H1 (cell line): ENCODE measurements around the gene SCGB1C2. TPM values are rescaled to one million over a fixed set of nuclear protein-coding genes. Genes with fewer than 3 reads are reported as not detected.

Experiments
- CHD1 ChIP-seq: IDR thresholded peaks from 2 replicates; pipeline ENCODE4 v1.6.1; 2012; ENCODE audit warnings: low read depth, low read length, improper control_type of control experiment
- CREB1 ChIP-seq: IDR thresholded peaks from 2 replicates; pipeline ENCODE4 v1.6.1; 2012; ENCODE audit warnings: inconsistent platforms
- CTCF ChIP-seq, 3 experiments: IDR thresholded peaks; 1 replicate in 2 of 3; 2 replicates in 1 of 3; pipeline versions ENCODE4 v1.5.1 to v1.6.1; 2011; ENCODE audit warnings: low read length in 3 of 3, mild to moderate bottlenecking in 3 of 3, inconsistent platforms in 2 of 3, low read depth in 1 of 3, moderate library complexity in 1 of 3; ENCODE audit not compliant: insufficient read depth in 1 of 3; ENCODE audit errors: control extremely low read depth in 1 of 3
- E2F6 ChIP-seq: IDR thresholded peaks from 2 replicates; pipeline ENCODE4 v1.6.1; 2012; ENCODE audit warnings: inconsistent platforms
- EP300 ChIP-seq, 2 experiments: IDR thresholded peaks; 1 replicate in 1 of 2; 2 replicates in 1 of 2; pipeline ENCODE4 v1.6.1; 2011 to 2012; ENCODE audit warnings: low read depth in 2 of 2, low read length in 2 of 2, mild to moderate bottlenecking in 2 of 2, borderline replicate concordance in 1 of 2, inconsistent platforms in 1 of 2, moderate library complexity in 1 of 2
- NRF1 ChIP-seq: IDR thresholded peaks from 2 replicates; pipeline ENCODE4 v1.6.1; 2011; ENCODE audit warnings: mild to moderate bottlenecking, low read depth, low read length, improper control_type of control experiment
- RAD21 ChIP-seq, 2 experiments: IDR thresholded peaks in 1 of 2; conservative IDR thresholded peaks in 1 of 2; 2 replicates each; pipeline ENCODE4 v1.6.1; 2011; ENCODE audit warnings: low read depth in 2 of 2, low read length in 2 of 2, improper control_type of control experiment in 1 of 2, inconsistent platforms in 1 of 2, mild to moderate bottlenecking in 1 of 2, moderate library complexity in 1 of 2
- polyA plus RNA-seq, 7 experiments: library from polyadenylated mRNA; depleted of rRNA in 3 of 7; stranded (reverse) in 5 of 7; unstranded in 2 of 7; fragments of >200 nt in 5 of 7; fragments of 200-250 nt in 2 of 7; gene quantifications; 1 replicate in 5 of 7; 2 replicates in 1 of 7; 4 replicates in 1 of 7; pipeline versions ENCODE4 v1.2.1 to v1.2.3, GENCODE V29; 2011 to 2013; ENCODE audit warnings: missing spikeins in 2 of 7, mixed read lengths in 2 of 7
- total RNA-seq: library from RNA; stranded (reverse); fragmentation: NEBNext Ultra II Directional; extraction: Animal tissue kit (Norgen Biotek cat#: 25700); gene quantifications from 2 replicates; pipeline ENCODE4 v1.2.1, GENCODE V29; 2021

SCGB1C2 gene
- total and polyA plus RNA-seq, 2 of the 8 experiments (the other 6 are each of a cell fraction or from before 2014, with no cell fraction given): not detected

- TF ChIP-seq RAD21 (IDR thresholded peaks at IDR 0.05 in 1 of 2, conservative IDR thresholded peaks at IDR 0.05 in 1 of 2; ENCODE audit: low read depth in 2 of 2, low read length in 2 of 2): peak in 1 of 2 experiments; percentile 7; a peak in 2 of 4 replicates
- peak in 2 of 3 experiments; percentile 3 to 18; a peak in 2 of 4 replicates for TF ChIP-seq CTCF (IDR thresholded peaks at IDR 0.05; ENCODE audit: control extremely low read depth in 1 of 3, insufficient read depth in 1 of 3, low read depth in 1 of 3, low read length in 3 of 3)
- no peak for TF ChIP-seq EP300 (IDR thresholded peaks at IDR 0.05; ENCODE audit: borderline replicate concordance in 1 of 2, low read depth in 2 of 2, low read length in 2 of 2)
- no peak for TF ChIP-seq CHD1
- no peak for TF ChIP-seq NRF1
- 0 out of 2 replicates have a peak, but pooled peaks have one; percentile 13 for TF ChIP-seq E2F6
- TF ChIP-seq CREB1: 0 out of 2 replicates have a peak, but pooled peaks have one; percentile 23
Measured at GRCh38 chr17:181245-182049, 44.1 kb downstream of the SCGB1C2 start, which contains the start of gene DOC2B (continued).
